Thoracic aorta (tissue), 2 donors: ENCODE data around the gene TMEM37. TPM values are rescaled to one million over a fixed set of nuclear protein-coding genes. Genes with fewer than 3 reads are reported as not detected.

Experiments used
- ATAC-seq: fragments of 150-250 bp; one replicate; pipeline ENCODE4 v1.8.0; 2017; ENCODE audit warnings: low read depth; ENCODE audit not compliant: insufficient number of reproducible peaks, low FRiP score
- DNase-seq: peaks from one replicate; pipeline ENCODE4 v3.0.0-alpha.2; 2020; ENCODE audit warnings: low spot score
- H3K27ac ChIP-seq, 2 donors: fragments of 200-600 bp; sonication (generic); 1 replicate in 1 of 2; 2 replicates in 1 of 2; pipeline ENCODE4 v1.5.1; 2016; ENCODE audit warnings: mild to moderate bottlenecking in 2 of 2, moderate library complexity in 2 of 2
- H3K27me3 ChIP-seq: fragments of 200-600 bp; sonication (generic); replicated peaks from 2 replicates; pipeline ENCODE4 v1.6.0; 2016; ENCODE audit warnings: mild to moderate bottlenecking; ENCODE audit not compliant: insufficient read depth
- H3K36me3 ChIP-seq: fragments of 200-600 bp; sonication (generic); one replicate; pipeline ENCODE4 v1.5.1; 2016
- H3K4me1 ChIP-seq, 2 donors: fragments of 200-600 bp; sonication (generic); 1 replicate in 1 of 2; 2 replicates in 1 of 2; pipeline versions ENCODE4 v1.5.1 to v1.6.0; 2016; ENCODE audit warnings: low read depth in 2 of 2, mild to moderate bottlenecking in 1 of 2; ENCODE audit not compliant: control insufficient read depth in 1 of 2
- H3K4me3 ChIP-seq: fragments of 200-600 bp; sonication (generic); 2 replicates; pipeline ENCODE4 v1.5.1; 2016; ENCODE audit warnings: mild to moderate bottlenecking
- H3K9me3 ChIP-seq: fragments of 200-600 bp; sonication (generic); 2 replicates; pipeline ENCODE4 v1.5.1; 2016
- total RNA-seq, 2 donors: library from RNA; depleted of rRNA; stranded (reverse); fragments of >200 nt; gene quantifications; one replicate each; pipeline versions ENCODE4 v1.1.0 to v1.2.3, GENCODE V29; 2016
- TF ChIP-seq, protein P1 (sequence below): fragments of 200-600 bp; sonication (generic); IDR thresholded peaks from one replicate; pipeline ENCODE4 v1.5.1; 2019; ENCODE audit warnings: antibody characterized with exemption

TMEM37 gene
- total RNA-seq, 2 donors from 2014 or later = 4.9 to 12.3 TPM

GRCh38 chr2:119468154-119468955, 36.7 kb downstream of the TMEM37 start:
- Histone ChIP-seq H3K36me3 (no peaks in the 10 kb centered on the region), H3K27ac (peak overlapping the region; percentile 34 to 55), H3K27me3 (no peaks in the 10 kb centered on the region), H3K4me3 (no peak overlapping the region), H3K9me3 (no peaks in the 10 kb centered on the region), H3K4me1 (peaks cover 10 to 33% of the 10 kb centered on the region in 2 donors)
- DNase-seq (no peak), ATAC-seq (peak; percentile 83)
- TF ChIP-seq, protein P1, sequence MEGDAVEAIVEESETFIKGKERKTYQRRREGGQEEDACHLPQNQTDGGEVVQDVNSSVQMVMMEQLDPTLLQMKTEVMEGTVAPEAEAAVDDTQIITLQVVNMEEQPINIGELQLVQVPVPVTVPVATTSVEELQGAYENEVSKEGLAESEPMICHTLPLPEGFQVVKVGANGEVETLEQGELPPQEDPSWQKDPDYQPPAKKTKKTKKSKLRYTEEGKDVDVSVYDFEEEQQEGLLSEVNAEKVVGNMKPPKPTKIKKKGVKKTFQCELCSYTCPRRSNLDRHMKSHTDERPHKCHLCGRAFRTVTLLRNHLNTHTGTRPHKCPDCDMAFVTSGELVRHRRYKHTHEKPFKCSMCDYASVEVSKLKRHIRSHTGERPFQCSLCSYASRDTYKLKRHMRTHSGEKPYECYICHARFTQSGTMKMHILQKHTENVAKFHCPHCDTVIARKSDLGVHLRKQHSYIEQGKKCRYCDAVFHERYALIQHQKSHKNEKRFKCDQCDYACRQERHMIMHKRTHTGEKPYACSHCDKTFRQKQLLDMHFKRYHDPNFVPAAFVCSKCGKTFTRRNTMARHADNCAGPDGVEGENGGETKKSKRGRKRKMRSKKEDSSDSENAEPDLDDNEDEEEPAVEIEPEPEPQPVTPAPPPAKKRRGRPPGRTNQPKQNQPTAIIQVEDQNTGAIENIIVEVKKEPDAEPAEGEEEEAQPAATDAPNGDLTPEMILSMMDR = no peak

DNA sequence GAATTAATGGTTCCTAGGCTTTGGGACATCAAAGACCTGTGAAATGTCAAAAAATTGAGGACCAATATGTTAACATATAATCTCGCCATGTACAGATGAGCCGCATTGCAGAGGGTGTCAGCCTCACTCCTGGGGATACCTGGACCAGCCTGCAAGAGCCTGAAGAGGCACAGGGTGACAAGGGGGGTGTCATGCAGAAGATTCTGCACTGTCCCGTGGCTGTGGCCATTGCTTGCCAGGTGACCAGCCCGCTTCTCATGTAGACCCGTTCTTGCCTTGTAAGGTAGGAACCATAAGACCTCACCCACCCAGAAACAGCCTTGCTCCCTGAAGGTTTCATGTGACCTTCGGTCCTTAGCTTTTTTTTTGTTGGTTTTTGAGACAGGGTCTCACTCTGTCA, 37.5 kb downstream of the TMEM37 start:
- Histone ChIP-seq H3K27ac (peak overlapping the region; percentile 18 to 55), H3K9me3 (no peaks in the 10 kb centered on the region), H3K4me3 (no peak overlapping the region), H3K4me1 (peaks cover 10 to 33% of the 10 kb centered on the region in 2 donors), H3K36me3 (no peaks in the 10 kb centered on the region), H3K27me3 (no peaks in the 10 kb centered on the region)
- DNase-seq (no peak), ATAC-seq (no peak)
- TF ChIP-seq, protein P1 = no peak

DNA sequence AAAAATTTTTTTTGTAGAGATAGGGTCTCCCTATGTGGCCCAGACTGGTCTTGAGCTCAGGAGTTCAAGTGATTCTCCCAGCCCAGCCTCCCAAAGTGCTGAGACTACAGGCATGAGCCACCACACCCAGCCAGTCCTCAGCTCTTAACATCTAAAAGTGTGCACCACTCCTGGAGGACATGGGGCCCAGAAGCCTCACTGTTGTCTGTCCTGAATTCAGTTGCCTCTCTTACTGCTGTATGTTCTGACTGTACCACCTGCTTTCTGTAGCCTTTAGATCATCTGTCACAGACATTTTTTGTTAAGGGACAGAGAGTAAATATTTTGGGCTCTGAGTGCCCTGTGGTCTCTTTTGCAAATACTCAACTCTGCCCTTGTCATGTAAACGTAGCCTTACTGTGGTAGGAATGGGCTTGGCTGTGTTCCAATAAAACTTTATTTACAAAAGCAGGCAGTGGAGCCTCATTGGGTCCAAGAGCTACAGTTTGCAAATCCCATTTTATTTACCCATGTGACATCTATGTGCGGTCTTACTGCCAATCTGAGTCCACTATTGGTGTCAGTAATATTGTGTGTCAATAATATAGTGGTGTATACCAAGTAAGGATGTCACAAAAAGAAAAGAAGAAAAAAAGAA, 38.1 kb downstream of the TMEM37 start:
- no peak overlapping the region for H3K4me3 ChIP-seq
- H3K4me1 ChIP-seq = peaks cover 10 to 33% of the 10 kb centered on the region in 2 donors
- no peak for DNase-seq
- H3K27ac ChIP-seq = peak overlapping the region in 1 of 2 donors; percentile 55
- H3K27me3 ChIP-seq = no peaks in the 10 kb centered on the region
- TF ChIP-seq, protein P1 = no peak
- H3K9me3 ChIP-seq = no peaks in the 10 kb centered on the region
- no peaks in the 10 kb centered on the region for H3K36me3 ChIP-seq
- no peak for ATAC-seq

GRCh38 chr2:119472749-119473148, 41.1 kb downstream of the TMEM37 start:
- no peak overlapping the region for H3K4me3 ChIP-seq
- ATAC-seq = no peak
- H3K27ac ChIP-seq = no peak overlapping the region
- no peak for DNase-seq
- H3K36me3 ChIP-seq = no peaks in the 10 kb centered on the region
- peaks cover 10 to 38% of the 10 kb centered on the region in 2 donors for H3K4me1 ChIP-seq
- H3K27me3 ChIP-seq = no peaks in the 10 kb centered on the region
- TF ChIP-seq, protein P1 = no peak
- no peaks in the 10 kb centered on the region for H3K9me3 ChIP-seq

DNA sequence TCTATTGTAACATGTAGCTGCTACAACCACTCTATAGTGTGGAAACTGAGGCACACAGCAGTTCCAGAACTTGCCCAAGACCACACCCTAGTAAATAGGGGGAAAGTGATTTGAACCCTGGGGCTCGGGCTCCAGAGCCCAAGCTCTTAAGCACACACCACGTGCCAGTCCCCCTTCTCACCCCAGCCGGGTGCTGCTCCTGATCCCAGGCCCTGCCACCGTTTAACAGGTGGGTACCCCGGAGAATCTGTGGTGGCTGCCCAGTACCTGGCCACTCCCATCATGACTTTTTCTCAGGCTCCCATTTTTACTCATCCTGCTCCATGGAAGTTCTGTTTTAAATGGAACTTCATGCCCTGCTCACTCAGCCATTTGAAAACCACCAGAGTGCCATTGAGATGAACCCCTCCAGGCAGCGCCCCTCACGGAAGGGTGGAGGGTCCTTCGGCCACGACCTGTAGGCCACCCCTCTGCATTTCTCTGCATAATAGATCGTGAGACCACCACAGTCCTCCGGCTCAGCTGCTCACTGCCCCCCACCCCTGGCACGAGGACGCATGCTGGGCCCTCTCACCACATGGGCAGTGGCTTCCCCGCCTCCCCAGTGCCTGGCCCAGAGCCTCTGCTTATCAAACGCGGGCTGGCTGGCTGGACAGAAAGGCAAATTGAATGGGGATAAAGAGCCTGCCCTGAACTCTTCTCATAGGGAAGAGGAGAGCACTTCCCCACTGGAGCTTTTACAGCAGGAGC, 42.1 kb downstream of the TMEM37 start:
- Histone ChIP-seq H3K4me3 (no peak overlapping the region), H3K9me3 (no peaks in the 10 kb centered on the region), H3K27ac (no peak overlapping the region), H3K4me1 (peaks cover 10 to 30% of the 10 kb centered on the region in 2 donors), H3K27me3 (no peaks in the 10 kb centered on the region), H3K36me3 (no peaks in the 10 kb centered on the region)
- no peak for ATAC-seq
- TF ChIP-seq, protein P1 = no peak
- DNase-seq = no peak
